ENCODE measurements around the gene RUFY3.
A peak's percentile ranks its signal among the peaks of the same experiment; 100 is the strongest.
"Not testable (repeated sequence)": the region's sequence is repeated elsewhere in the genome, so short reads cannot be mapped to it uniquely, and the experiment has no call there.

RUFY3 gene

DNA sequence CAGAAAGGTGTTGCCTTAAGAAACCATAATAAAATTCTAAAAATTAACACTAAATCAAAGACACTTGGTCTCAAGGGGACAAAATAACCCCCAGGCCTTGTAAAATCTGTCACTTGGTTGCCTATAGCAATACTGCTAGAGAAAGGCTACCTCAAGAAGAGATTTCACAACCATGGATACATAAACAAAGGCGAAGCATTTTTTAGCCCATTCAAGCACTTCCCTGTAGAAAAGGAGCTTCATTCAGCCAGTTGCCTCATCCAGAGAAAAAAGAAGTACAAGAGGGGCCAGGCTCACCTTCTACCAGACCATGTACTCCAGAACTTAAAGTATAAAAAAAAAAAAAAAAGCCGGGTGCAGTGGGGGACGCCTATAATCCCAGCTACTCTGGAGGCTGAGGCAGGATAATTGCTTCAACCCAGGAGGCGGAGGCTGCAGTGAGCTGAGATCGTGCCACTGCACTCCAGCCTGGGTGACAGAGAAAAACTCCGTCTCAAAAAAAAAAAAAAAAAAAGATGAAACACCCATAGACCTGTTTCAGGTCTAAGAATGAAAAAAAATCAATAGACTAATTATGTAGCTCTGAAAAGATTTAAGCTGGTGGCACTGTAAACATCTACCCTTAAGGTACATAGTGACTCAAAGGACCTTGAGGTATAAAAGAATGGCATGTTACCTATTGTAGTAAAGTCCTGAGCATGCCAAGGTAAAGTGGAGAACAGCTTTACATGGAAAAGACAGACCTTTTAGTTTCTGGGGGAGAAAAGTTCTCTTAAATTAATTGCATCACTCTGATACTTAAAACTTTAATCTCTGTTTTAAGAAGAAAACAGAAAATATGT lies 18.0 kb downstream of the RUFY3 start:
- DNase-seq = no peak

DNA sequence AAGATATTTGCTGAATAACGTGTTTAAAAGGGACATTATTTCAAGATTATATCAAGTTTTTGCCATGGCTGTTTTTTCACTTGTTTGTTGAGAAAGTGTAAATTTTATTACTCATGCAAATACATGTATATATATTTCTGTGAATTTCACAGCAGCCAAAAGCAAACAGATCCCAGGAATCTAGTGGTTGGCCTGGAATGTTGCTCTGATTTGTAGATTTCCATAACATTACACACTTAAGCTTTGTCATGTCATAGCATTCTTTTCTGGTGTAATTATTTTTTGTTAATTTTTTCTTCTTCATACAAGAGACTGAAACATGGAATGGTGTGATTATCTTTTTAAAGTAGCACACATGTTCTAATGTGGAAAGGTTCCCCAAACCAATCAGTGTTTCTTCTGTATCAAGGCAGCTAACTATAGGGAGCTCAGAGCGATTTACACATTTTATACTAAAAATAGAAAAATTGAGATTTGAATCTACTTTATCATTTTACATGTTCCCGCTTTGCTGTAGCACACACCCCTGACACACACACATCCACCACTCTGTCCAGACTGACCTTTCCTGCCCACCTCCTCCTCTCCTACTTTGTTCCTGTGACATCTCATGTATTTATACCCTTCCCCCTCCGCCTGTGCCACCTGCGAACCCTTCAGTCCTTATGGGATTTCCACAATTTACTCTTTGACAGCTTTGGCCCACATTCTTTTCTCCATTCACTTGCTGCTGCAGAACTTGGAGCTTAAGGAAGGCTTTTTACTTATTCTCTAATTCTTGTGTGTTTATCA lies 20.3 kb downstream of the RUFY3 start:
- DNase-seq = no peak

DNA sequence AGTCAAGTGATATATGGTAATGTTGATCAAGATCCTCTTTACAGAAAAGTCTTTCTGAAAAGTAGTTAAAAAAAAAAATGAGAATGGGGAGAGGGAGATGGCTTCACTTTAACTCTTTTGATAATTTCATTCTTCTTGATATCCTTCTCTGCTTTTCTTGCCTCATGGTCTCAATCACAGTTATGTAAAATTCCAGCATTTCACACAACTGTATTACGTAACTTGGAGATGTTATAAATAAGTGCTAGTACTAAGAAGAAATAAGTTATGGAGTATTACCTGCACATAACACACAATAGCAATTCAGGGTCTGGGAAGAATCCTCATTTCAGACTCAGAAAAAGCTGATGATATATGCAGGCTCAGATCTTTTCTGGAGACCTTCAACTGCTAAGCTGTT lies 22.0 kb downstream of the RUFY3 start:
- no peak for DNase-seq

DNA sequence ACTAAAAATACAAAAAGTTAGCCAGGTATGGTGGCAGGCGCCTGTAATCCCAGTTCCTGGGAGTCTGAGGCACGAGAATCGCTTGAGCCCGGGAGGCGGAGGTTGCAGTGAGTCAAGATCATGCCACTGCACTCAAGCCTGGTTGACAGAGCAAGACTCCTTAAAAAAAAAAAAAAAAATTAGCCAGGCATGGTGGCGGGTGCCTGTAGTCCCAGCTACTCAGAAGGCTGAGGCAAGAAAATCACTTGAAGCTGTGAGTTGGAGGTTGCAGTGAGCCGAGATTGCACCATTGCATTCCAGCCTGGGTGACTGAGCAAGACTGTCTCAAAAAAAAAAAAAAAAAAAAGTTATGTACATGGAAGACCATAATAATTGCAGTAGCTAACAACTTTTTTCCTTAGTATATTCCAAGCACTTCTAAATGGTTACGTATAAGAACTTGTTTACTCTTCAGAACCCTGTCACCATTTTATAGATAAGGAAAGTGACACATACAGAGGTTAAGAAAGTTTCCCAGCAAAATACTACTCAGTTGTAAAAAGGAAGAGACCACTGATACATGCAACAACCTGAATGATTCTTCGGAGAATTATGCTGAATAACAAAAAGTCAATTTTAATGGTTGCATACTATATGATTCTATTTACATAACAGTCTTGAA lies 24.5 kb downstream of the RUFY3 start:
- no peak for DNase-seq

DNA sequence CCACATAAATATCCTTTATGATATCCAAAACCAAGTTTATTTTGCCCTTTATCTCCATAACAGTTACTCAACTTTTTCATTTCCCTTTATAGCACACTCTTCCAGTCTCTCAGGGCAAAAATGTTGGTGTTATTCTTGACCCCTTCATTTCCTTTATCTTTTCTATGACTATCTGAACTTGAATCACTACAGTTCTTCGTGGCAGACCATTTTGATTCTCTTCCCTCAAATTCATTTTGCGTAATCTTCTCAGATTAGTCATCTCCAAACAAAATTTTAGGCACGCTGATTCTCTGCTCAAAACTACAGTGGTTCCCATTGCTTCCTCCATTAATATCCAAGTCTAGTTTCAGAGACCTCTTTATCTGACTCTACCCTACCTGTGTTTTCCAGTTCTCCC lies 26.1 kb downstream of the RUFY3 start:
- DNase-seq = no peak

DNA sequence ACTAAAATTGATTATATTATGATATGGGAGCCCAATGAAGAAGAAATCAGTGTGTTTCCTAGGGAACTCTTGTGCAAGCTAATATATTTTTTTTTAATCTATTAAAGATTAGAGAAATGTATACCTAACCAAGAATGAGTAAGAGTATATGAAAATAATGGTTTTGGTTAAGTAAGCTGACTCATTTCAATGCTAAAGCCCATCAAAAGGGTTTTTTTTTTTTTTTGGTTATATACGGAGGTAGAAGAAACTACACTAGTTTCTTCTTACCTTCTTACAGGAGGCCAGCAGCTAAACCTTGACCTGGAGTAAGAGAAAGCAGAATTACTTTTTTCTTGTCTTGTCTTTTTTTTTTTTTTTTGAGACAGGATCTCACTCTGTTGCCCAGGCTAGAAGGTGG lies 27.5 kb downstream of the RUFY3 start:
- no peak for DNase-seq

DNA sequence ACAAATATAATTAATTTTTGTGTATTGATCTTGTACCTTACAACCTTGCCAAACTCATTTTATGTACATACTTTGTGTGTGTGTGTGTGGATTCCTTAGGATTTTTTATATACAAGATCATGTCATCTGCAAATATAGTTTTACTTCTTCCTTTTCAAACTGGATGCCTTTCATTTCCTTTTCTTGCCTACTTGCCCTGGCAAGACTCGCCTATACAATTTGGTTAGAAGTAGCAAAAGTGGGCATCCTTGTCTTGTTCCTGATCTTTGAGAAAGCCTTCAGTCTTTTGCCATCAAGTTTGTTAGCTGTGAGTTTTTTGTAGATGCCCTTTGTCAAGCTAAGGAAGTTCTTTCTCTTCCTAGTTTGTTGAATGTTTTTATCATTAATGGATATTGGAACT lies 30.5 kb downstream of the RUFY3 start:
- DNase-seq = no peak

DNA sequence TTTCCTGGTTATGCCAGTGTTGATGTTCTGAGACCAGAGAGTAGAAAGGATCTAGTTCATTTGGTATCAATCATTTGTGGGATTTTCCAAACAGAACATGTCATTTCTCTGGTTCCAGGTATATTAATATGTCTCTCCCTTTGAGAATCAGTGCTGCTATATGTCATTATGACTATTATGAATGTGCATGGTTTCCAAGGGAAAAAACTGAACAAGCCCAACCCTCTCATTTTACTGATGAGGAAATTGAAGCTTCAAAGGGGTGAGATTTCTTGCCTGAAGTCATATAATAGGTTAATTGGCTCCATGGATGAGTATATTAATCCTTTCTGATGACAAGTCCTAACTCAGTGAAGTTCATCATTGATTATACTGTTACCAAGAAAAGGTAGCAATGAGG lies 31.9 kb downstream of the RUFY3 start:
- no peak for DNase-seq

DNA sequence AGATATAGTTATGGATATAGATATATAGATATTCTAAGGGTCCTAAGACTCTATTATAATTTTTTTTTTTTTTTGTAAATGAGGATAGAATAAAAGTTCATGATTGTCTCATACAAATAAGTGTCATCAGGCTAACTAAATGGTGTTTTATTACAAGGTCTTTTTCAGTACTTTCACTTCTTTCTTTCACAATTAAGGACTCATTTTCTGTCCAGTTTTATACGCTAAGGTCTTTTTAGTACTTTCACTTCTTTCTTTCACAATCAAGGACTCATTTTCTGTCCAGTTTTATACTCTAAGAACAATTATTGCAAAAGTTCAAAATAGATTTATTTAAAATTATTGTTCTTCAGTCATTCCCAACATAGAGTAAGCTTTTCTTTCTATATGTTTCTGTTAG lies 32.7 kb downstream of the RUFY3 start:
- DNase-seq = no peak

DNA sequence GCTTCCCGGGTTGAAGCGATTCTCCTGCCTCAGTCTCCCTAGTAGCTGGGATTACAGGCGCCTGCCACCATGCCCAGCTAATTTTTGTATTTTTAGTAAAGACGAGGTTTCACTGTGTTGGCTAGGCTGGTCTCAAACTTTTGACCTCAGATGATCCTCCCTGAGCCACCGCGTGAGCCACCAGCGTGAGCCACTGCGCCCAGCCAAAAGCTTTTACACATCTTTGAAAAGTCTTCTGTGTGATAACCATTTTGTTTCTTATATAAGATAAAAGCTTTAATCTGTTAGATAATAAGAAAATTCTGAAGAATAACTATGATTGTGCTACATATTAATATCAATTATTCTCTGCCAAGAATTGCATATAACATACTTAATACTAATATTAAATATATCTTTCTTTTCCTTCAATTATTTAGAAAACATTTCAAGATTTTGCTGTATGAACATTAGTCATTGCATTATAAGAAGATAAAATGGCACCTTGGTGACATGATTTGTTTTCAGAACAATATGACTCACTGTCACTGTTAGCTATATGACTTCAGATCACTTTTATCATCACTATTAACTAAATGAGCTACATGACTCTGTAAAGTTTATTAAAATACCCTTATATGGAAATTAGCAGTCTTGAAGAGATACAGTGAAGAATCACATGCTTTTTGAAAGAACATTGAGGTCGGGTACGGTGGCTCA lies 33.4 kb downstream of the RUFY3 start:
- no peak for DNase-seq

DNA sequence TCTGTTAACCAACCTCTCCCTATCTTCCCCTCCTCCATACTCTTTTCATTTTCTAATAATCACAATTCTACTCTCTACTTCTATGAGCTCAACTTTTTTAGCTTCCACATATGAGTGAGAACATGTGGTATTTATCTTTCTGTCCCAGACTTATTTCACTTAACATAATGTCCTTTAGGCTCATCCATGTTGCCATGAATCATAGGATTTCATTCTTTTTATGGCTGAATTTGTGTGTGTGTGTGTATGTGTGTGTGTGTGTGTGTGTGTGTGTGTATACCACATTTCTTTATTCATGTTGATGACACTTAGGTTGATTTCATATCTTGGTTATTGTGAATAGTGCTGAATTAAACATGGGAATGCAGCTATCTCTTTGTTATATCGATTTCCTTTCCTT lies 37.4 kb downstream of the RUFY3 start:
- DNase-seq = no peak

DNA sequence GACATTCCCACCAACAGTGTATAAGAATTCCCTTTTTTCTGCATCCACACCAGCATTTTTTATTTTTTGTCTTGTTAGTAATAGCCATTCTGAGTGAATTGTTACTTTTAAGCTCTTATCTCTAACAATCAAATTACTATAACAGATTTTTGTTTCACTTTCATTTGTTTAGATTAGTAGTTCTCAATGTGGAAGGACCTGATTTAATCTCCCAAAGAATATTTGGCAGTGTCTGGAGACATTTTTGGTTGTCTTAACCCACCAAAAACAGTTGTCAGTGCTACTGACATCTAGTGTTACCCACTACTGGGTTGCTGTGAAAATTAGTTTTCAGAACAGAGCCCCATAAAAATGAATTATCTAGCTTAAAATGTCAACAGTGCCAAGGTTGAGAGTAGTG lies 37.9 kb downstream of the RUFY3 start:
- DNase-seq = no peak

DNA sequence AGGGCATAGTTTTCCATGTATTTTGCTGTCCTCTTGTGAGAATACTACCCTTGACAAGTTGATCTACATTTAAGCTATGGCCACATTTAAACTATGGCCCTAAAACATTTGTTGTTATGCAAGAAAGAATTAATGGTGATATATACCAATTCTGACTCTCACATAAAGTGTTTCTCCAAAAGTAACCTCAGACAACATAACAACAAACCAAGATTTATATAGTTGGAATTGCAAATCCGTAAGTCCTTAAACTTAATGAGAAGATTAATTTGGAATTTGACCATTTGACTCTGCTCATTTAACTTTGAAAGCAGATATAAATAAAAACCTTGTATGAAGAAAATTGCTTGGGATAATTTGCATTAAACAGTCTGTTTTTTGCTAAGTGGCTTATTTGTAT lies 38.9 kb downstream of the RUFY3 start:
- DNase-seq = no peak

DNA sequence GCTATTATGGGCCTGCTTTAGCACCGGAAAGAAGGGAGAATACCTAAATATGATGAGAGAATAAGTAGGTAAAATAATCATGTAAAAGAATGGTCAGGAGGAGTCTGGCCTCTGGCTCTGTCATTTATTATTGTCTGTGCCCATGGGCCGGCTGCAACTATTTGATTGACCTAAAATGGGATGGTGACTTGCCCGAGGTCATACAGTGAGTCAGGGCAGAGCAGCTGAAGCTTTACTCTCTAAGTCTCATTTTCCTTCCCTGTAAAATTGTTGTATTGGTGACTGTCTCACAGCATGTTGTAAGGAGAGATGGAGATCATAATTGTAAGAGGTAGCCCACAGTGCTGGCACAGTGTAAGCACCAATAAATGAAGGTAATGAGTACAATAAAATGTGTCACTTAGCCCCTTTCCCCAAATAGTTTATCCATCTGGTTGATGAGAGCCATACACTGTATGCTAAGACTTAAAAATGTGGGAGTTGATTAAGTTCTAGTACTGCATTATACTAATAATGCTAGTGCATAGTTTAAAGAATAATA lies 39.6 kb downstream of the RUFY3 start:
- no peak for DNase-seq

DNA sequence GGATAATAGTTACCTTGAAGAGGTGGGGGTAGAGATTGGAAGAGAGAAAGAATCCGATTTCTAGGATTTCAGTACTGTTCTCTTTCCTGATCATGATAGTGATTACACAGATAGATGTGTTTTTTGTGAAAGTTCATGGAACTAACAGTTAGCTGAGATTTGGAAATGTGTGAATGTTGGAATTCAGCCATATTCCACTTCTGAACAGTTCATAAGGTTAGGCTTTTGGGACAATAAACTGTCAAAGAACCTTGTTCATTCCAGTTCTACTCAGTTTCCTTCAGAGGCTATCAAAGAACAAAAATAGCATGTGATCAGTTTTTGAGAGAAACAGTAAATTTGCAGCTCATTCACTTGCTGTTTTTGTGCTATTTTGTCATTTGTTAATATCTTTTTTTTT lies 43.6 kb downstream of the RUFY3 start:
- DNase-seq = no peak

DNA sequence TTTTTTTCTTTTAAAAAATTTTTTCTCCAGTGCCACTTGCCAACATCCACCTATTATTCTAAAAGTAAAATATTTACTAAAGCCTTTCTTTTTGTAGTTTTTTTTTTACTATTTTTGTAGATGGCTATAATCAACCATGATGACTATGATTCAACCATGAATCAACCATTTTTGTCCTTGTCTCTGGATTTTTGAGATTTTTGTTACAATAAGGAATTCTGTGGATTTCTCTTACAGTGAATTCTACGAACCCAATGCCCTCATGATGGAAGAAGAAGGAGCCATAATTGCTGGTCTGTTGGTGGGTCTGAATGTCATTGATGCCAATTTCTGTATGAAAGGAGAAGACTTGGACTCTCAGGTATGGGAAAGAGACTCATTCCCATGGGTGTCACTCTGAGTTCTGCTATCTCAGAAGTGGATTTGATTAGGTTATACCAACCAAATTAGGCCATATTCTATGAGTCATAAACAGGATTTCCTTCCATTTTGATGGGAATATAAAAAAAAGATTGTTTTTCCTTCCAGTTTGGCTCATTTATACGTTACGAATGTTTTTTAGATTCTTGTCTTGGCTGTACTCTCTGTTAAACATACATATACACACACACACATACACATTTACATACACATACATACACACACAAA lies 46.7 kb downstream of the RUFY3 start:
- peak; percentile 2 for DNase-seq

DNA sequence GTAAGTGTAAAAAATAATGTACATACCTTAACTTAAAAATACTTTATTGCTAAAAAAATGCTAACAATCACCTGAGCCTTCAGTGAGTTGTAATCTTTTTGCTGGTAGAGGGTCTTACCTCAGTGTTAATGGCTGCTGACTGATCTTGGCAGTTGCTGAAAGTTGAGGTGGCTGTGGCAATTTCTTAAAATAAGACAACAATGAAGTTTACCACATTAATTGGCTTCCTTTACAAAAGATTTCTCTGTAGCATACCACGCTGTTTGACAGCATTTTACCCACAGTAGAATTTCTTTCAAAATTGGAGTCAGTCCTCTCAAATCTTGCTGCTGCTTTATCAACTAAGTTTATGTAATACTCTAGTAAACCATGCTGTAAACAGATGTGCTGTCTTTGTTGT lies 47.6 kb downstream of the RUFY3 start:
- not testable (repeated sequence) for DNase-seq

DNA sequence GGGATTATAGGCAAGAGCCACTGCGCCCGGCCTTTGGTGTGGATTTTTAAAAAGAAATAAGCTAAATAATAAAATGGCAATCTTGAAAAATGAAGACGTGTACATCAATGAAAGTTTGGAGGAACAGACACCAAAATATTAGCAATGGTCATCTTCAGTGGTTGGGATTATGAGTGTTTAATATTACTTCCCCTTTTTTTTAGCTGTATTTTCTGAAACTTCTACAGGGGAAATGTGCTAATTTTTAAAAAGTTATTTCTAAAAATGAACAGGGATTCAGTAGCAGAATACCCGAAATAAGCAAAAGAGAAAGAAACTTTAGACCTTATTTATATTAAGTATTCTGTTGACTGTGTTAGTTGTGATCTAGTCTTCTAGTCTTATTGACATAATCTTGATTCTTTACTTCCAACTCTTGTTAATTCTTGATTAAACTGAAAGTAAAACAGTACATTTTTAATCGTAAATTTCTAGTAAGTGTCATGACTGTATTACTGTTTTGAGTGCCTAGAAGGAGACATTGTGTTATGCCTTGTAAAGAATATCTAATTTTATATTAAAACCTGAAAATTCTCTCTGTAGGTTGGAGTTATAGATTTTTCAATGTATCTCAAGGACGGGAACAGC lies 51.3 kb downstream of the RUFY3 start:
- DNase-seq = no peak

DNA sequence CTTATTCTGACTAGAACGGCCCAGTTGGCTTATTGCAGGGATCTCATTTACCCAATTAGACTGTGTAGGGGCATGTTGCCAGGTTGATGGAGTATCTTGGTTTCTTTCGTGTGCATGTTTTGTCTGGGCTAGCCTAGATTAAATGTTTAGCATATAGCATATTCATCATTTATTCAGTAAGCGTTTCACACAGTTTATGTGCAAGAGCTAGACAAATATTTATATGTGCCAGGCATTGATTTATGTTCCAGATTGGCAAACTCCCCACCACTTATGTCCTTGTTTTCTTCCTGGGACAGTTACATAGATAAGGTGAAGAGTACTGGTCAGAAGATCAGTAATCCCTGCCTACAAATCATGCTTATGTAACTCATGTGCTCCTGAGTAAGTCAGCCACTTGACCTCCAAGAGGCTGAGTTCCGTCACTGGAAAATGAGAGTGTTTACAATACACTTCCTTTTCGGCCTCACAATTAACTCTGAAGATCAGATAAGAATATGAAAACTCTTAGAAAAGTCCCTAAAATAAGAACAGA lies 57.2 kb downstream of the RUFY3 start:
- DNase-seq = no peak

DNA sequence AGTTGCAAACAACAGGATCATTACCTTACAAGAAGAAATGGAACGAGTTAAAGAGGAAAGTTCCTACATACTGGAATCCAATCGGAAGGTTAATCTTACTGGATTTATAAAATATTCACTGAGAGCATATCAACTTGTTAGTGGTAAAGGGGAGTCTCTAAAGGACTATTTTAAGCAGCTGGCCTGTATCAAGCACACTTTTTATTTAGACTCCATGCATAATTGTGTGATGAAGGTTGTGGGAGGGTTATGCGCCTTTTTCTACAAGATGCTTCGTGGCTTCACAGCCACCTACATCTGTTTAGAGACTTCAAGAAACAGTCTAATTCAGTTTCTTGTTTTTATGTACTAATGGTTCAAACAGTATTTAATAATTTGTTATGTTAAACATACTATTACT lies 61.3 kb downstream of the RUFY3 start:
- DNase-seq = no peak

DNA sequence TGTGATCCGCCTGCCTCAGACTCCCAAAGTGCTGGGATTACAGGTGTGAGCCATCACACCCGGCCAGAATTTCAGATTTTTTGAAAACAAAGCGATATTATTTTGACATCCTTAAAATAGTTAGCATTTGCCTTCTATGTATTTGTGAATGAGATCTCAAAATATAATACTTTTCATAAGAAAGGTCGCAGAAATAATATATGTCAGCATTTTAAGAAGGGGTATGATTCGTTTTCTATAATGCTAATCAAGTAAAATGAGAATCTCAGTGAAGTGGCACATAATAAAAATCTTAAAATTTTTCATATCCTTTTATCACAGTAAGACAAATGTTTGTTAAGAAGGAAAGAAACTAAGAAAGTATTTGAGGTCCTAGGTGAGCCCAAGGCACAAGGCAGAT lies 65.7 kb downstream of the RUFY3 start:
- DNase-seq = no peak

DNA sequence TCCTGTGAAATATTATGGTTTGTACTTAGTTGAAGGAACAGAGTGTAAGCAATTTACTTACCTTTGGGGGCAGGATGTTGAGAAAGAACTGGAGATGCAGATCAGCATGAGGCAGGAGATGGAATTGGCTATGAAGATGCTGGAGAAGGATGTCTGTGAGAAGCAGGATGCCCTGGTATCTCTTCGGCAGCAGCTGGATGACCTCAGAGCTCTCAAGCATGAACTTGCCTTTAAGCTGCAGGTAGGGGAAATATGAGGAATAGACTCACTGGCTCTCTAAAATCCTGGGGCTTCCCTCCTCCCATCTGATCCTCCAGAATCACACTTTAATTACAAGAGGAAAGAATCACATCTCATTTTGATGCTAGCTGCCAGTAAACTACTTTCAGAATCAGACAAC lies 67.0 kb downstream of the RUFY3 start:
- DNase-seq = no peak

Measured in kidney glomerular epithelial cell (primary cell).